IPS DF 6.9 (cell line): ENCODE data around the gene LEF1.

Experiments used
- DNase-seq: peaks from one replicate; pipeline ENCODE4 v3.0.0-alpha.2; 2013; ENCODE audit warnings: low read depth, low spot score
- H3K27ac ChIP-seq: one replicate; pipeline ENCODE4 v1.5.1; 2013; ENCODE audit warnings: low read length, control low read depth
- H3K27me3 ChIP-seq: 2 replicates; pipeline ENCODE4 v1.6.1; 2013; ENCODE audit warnings: mild to moderate bottlenecking, low read length; ENCODE audit not compliant: control insufficient read depth, insufficient read depth
- H3K36me3 ChIP-seq: 2 replicates; pipeline ENCODE4 v1.6.1; 2013; ENCODE audit warnings: low read length; ENCODE audit not compliant: control insufficient read depth, insufficient read depth
- H3K4me1 ChIP-seq: 2 replicates; pipeline ENCODE4 v1.6.1; 2013; ENCODE audit warnings: low read length; ENCODE audit not compliant: control insufficient read depth, insufficient read depth
- H3K4me3 ChIP-seq: 2 replicates; pipeline ENCODE4 v1.5.1; 2013; ENCODE audit warnings: mild to moderate bottlenecking, low read length
- H3K9me3 ChIP-seq: 2 replicates; pipeline ENCODE4 v1.6.1; 2013; ENCODE audit warnings: low read length, inconsistent platforms; ENCODE audit not compliant: control insufficient read depth, insufficient read depth
- WGBS: extraction: QIAGEN DNeasy Blood & Tissue Kit; methylation state at CpG from one replicate; pipeline ENCODE4 v1.1.7; 2013; ENCODE audit warnings: mixed read lengths, missing lambda C conversion rate; ENCODE audit not compliant: insufficient read length, insufficient coverage; 5-methylcytosine and 5-hydroxymethylcytosine counted together

The LEF1 gene

DNA sequence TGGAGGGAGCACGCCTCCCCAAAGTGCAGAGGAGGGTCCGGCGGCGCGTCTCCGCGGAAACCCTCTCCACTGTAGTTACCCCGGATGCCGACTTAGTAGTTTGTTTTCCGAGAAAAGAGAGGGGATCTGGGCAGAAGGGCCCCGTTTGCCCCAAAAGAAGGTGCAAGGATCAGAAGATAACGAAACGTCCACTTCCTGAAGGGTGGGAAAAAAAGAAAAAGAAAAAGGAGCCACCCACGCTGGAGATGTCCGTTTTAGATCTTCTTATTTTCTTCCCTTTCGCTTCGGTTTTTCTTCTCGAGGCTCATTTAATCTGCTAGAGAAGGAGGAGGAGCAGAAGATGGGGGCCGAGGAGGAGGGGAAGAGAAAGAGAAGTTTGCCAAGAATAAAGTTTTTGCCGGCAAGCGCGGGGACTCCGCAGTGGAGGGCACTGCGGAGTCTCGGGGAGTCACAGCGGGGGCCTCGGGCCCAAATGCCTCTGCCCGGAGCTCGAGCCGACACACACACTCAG, 517 bp downstream of the LEF1 start:
- no peak overlapping the region for H3K27ac ChIP-seq
- WGBS = no CpG with 5 or more reads among the region's 30 CpGs
- H3K4me1 ChIP-seq = peaks cover 2% of the 10 kb centered on the region
- no peaks in the 10 kb centered on the region for H3K9me3 ChIP-seq
- DNase-seq = no peak
- H3K4me3 ChIP-seq = peak overlapping the region; percentile 45; the same call in 1 of the 2 replicates
- H3K36me3 ChIP-seq = no peaks in the 10 kb centered on the region
- peaks cover 72% of the 10 kb centered on the region for H3K27me3 ChIP-seq

DNA sequence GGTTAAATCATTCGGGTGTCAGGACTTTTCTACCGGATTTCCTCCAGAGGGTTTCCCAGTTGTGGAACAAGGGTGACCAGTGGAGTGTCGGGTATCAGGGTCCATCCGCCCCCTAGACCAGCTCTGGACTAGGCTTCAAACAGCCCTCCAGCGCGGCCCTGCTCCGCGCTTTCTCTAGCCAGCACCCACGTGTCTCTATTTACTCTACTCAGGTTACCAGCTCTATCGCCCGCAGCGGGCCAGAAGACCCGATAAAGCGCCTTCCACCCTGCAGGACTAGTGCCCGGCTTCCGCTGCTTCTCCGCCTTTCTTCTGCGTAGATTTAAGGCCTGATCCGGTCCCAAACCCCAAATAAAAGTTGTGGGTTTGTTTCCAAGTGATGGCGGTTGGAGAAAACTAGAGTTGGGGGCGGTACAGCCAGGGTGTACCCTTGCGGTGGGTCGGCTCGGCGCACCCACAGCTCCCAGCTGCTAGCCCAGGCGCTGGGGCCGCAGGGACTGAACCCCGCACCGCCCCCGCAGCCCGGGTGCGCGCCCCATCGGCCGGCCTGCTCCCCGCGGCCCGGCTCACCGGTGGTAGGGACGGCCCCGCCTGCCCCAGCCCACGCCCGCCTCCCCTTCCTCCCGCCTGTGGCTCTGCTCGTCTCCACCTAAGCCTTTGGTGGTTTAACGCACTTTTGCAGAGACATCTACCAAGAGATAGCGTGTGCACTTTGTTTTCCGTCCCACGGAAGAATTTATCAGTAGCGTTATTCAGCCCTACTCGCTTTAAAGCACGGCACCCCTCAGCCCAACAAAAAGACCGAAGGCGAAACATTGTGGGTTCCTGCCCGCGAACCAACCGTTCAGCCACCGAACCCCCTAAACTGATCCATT, 2.1 kb downstream of the LEF1 start:
- Histone ChIP-seq H3K9me3 (no peaks in the 10 kb centered on the region), H3K36me3 (no peaks in the 10 kb centered on the region), H3K27me3 (peaks cover 59% of the 10 kb centered on the region), H3K27ac (no peak overlapping the region), H3K4me1 (peaks cover 2% of the 10 kb centered on the region; the same call in 1 of the 2 replicates), H3K4me3 (peak overlapping the region; percentile 26; the same call in 1 of the 2 replicates)
- no peak for DNase-seq
- WGBS = no CpG with 5 or more reads among the region's 58 CpGs

GRCh38 chr4:108166038-108166437, 2.7 kb downstream of the LEF1 start:
- peaks cover 2% of the 10 kb centered on the region; the same call in 1 of the 2 replicates for H3K4me1 ChIP-seq
- no peaks in the 10 kb centered on the region for H3K36me3 ChIP-seq
- WGBS = no CpG with 5 or more reads among the region's 12 CpGs
- no peaks in the 10 kb centered on the region for H3K9me3 ChIP-seq
- H3K27ac ChIP-seq = no peak overlapping the region
- no peak overlapping the region for H3K4me3 ChIP-seq
- H3K27me3 ChIP-seq = peaks cover 53% of the 10 kb centered on the region
- no peak for DNase-seq

DNA sequence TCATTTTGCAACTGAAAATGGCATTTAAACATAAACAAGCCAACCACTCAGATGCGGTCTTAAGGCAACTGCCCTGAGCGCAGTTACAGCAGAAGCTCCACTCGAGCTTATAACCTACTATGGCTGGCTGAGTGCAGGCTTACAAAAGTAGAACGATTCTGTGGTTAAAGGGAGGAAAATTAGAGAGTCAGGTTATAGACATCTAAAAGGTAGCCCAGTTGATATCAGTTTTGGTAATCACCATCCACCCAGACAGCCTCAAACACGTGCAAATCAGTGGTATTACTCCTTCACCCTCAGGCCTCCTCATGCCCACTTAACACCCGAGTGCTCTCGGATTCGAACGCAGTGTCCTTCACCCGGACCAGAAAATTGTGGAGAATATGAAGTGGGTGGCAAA, 3.1 kb downstream of the LEF1 start:
- Histone ChIP-seq H3K27ac (no peak overlapping the region), H3K27me3 (peaks cover 48% of the 10 kb centered on the region), H3K36me3 (no peaks in the 10 kb centered on the region), H3K4me1 (peaks cover 2% of the 10 kb centered on the region; the same call in 1 of the 2 replicates), H3K4me3 (no peak overlapping the region), H3K9me3 (no peaks in the 10 kb centered on the region)
- WGBS = no CpG with 5 or more reads among the region's 10 CpGs
- DNase-seq = no peak

GRCh38 chr4:108163351-108163750, 5.4 kb downstream of the LEF1 start:
- Histone ChIP-seq H3K27ac (no peak overlapping the region), H3K36me3 (no peaks in the 10 kb centered on the region), H3K4me1 (no peaks in the 10 kb centered on the region), H3K27me3 (peaks cover 36% of the 10 kb centered on the region), H3K9me3 (no peaks in the 10 kb centered on the region), H3K4me3 (no peak overlapping the region)
- no peak for DNase-seq
- WGBS = no CpG with 5 or more reads among the region's 5 CpGs

DNA sequence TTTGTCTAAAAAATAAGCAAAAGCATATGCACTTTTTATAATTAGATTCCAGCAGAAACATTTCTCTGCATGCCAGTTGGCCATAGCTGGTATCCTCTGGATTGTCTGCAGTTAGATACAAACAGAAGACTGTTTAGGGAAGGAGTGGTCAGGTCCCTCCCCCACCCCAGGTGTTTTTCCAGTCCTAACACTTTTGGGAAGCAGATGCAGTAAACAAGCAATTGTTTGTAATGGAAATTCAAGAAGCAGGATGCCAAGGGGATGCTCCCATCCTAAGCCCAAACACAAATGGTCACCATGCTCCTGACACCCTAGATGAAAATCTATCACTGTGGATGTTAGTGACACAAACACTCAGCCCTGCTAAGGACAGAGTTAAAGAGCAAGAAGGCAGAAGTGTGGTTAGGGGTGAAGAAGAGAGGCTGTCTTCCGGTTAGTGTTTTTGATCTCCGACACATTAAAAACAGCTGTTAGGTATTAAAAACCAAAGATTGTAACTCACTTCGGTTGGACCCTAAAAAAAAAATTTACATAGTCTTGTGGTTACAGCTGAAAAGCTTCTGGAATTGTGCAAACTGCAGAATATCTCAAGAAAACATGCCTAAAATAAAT, 7.9 kb downstream of the LEF1 start:
- DNase-seq = no peak
- H3K27ac ChIP-seq = no peak overlapping the region
- H3K27me3 ChIP-seq = peaks cover 14% of the 10 kb centered on the region
- no peak overlapping the region for H3K4me3 ChIP-seq
- H3K4me1 ChIP-seq = no peaks in the 10 kb centered on the region
- WGBS = no CpG with 5 or more reads among the region's 3 CpGs
- H3K36me3 ChIP-seq = no peaks in the 10 kb centered on the region
- no peaks in the 10 kb centered on the region for H3K9me3 ChIP-seq

DNA sequence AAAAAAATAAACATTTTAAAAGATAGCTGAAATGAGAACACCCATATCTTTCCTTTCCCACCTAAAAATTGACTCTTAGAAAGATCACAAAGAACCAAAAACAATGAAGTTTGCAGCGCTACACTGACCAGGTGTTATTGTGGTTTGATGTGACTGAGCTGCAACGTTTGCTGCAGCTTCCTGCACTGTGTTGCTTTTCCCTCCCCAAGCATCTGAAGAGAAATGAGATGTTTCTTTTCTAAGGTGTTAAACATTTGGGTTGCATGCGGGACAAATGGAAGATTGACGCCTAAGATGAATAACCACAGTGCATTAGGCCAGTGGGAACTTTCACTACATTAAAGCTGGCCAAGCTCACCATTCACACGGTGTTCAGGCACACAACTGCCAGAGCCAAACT, 8.9 kb downstream of the LEF1 start:
- Histone ChIP-seq H3K4me3 (no peak overlapping the region), H3K9me3 (no peaks in the 10 kb centered on the region), H3K27me3 (peaks cover 4% of the 10 kb centered on the region), H3K27ac (no peak overlapping the region), H3K4me1 (no peaks in the 10 kb centered on the region), H3K36me3 (no peaks in the 10 kb centered on the region)
- DNase-seq = no peak
- no CpG with 5 or more reads among the region's 5 CpGs for WGBS

DNA sequence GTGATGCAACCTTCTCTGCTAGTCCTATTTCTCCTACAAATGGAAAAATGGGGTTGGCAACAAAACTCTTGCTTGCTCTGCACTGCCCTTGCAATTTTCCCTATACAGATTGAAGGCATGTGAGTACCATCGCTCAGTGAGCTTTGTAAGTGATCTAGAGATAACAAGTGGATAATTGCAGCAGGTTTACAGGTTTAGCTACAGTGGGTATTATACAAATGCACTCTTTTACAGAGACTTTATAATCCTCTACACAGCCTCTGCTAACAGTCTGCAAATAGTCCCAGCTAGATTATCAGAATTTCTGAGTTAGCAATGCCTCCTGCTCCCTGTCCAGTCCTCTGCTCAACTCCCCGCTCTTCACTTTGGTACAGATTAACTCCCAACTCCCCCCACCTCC, 11.1 kb downstream of the LEF1 start:
- Histone ChIP-seq H3K4me1 (no peaks in the 10 kb centered on the region), H3K36me3 (no peaks in the 10 kb centered on the region), H3K9me3 (no peaks in the 10 kb centered on the region), H3K27ac (no peak overlapping the region), H3K27me3 (peaks cover 3% of the 10 kb centered on the region; the same call in 1 of the 2 replicates), H3K4me3 (no peak overlapping the region)
- WGBS = no CpG with 5 or more reads among the region's 2 CpGs
- no peak for DNase-seq

DNA sequence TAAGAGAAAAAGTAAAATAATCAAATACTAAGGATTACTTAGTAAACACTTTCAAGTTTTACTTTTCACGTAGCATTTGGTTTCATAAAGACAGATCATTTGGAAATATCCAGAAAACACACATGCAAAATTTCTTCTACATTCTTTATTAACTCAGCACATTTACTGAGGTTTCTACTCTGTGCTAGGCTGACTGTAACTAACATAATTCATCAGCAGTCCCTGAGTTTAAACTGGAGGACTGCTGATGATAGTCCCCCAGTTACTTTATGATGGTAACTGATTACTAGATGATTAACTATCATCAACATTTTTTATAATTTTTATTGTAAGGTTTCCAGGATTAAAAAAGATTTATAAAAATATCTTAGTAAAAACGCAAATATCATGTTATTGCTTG, 12.3 kb downstream of the LEF1 start:
- Histone ChIP-seq H3K27me3 (no peaks in the 10 kb centered on the region), H3K36me3 (no peaks in the 10 kb centered on the region), H3K4me3 (no peak overlapping the region), H3K27ac (no peak overlapping the region), H3K4me1 (no peaks in the 10 kb centered on the region), H3K9me3 (no peaks in the 10 kb centered on the region)
- no CpG with 5 or more reads among the region's 2 CpGs for WGBS
- no peak for DNase-seq

GRCh38 chr4:108155373-108155772, 13.4 kb downstream of the LEF1 start:
- Histone ChIP-seq H3K4me1 (no peaks in the 10 kb centered on the region), H3K4me3 (no peak overlapping the region), H3K27ac (no peak overlapping the region), H3K9me3 (no peaks in the 10 kb centered on the region), H3K27me3 (no peaks in the 10 kb centered on the region), H3K36me3 (no peaks in the 10 kb centered on the region)
- DNase-seq = no peak
- WGBS = no CpG with 5 or more reads among the region's 7 CpGs
